Measurements from ENCODE around the gene NR2C2AP. TPM values are rescaled to one million over a fixed set of nuclear protein-coding genes. Genes with fewer than 3 reads are reported as not detected.

The NR2C2AP gene
- total RNA-seq, 1 experiment from 2014 or later = 42.1 TPM

- CTCF ChIA-PET = no interaction called here
- no TSS peak for BruUV-seq (replicated peaks)
- POLR2A ChIA-PET = no interaction called here
- Histone ChIP-seq H3K4me1 (ENCODE audit: control insufficient read depth, insufficient read depth, low read length) (no peaks in the 10 kb centered on the region), H3K4me3 (ENCODE audit: low read depth in 2 of 2, low read length in 2 of 2) (no peak overlapping the region), H3K27ac (ENCODE audit: low read length) (no peak overlapping the region), H3K9me3 (ENCODE audit: control insufficient read depth, insufficient read depth, low read depth, low read length) (no peaks in the 10 kb centered on the region), H3K36me3 (ENCODE audit: control insufficient read depth, insufficient read depth, low read length) (no peaks in the 10 kb centered on the region), H3K27me3 (ENCODE audit: control insufficient read depth, insufficient read depth, low read length) (no peaks in the 10 kb centered on the region)
- DNase-seq (ENCODE audit: low read depth, low spot score) (no peak), ATAC-seq (no peak)
- TF ChIP-seq REST (IDR thresholded peaks at IDR 0.05; ENCODE audit: insufficient read depth in 1 of 2, low read depth in 2 of 2, low read length in 1 of 2) (no peak), POLR2AphosphoS5 (IDR thresholded peaks at IDR 0.05; ENCODE audit: low read depth, low read length) (no peak), SIN3A (IDR thresholded peaks at IDR 0.05; ENCODE audit: borderline replicate concordance, insufficient read depth, low read depth, low read length) (no peak), CTCF (IDR thresholded peaks at IDR 0.05) (no peak), TCF7L2 (IDR thresholded peaks at IDR 0.05; ENCODE audit: low read depth, low read length) (no peak)
- intact Hi-C loops (cut with micrococcal nuclease; ENCODE audit: unreplicated experiment) = no loop called here
- in situ Hi-C loops (cut with HindIII; ENCODE audit: low pct_unique_long_range_greater_than_20kb, low sequenced_read_pairs) = no loop called here
Observed at GRCh38 chr19:19215792-19216191, 12.6 kb upstream of the NR2C2AP start.

- ATAC-seq (no peak), DNase-seq (ENCODE audit: low read depth, low spot score) (no peak)
- Histone ChIP-seq H3K9me3 (ENCODE audit: control insufficient read depth, insufficient read depth, low read depth, low read length) (no peaks in the 10 kb centered on the region), H3K27me3 (ENCODE audit: control insufficient read depth, insufficient read depth, low read length) (no peaks in the 10 kb centered on the region), H3K27ac (ENCODE audit: low read length) (no peak overlapping the region), H3K4me3 (ENCODE audit: low read depth in 2 of 2, low read length in 2 of 2) (no peak overlapping the region), H3K36me3 (ENCODE audit: control insufficient read depth, insufficient read depth, low read length) (no peaks in the 10 kb centered on the region), H3K4me1 (ENCODE audit: control insufficient read depth, insufficient read depth, low read length) (no peaks in the 10 kb centered on the region)
- BruUV-seq (replicated peaks) = no TSS peak
- peak; percentile 94 to 97 for TF ChIP-seq REST (IDR thresholded peaks at IDR 0.05; ENCODE audit: insufficient read depth in 1 of 2, low read depth in 2 of 2, low read length in 1 of 2)
- no peak for TF ChIP-seq TCF7L2 (IDR thresholded peaks at IDR 0.05; ENCODE audit: low read depth, low read length)
- in situ Hi-C loops (cut with HindIII; ENCODE audit: low pct_unique_long_range_greater_than_20kb, low sequenced_read_pairs) (no loop called here), intact Hi-C loops (cut with micrococcal nuclease; ENCODE audit: unreplicated experiment) (no loop called here)
- ChIA-PET POLR2A (no interaction called here), CTCF (no interaction called here)
Observed at GRCh38 chr19:19214892-19215291, 11.7 kb upstream of the NR2C2AP start.
